Smooth muscle cell of the coronary artery (primary cell): ENCODE measurements around the gene NEMF. TPM values are rescaled to one million over a fixed set of nuclear protein-coding genes. Genes with fewer than 3 reads are reported as not detected.

Experiments used
- total RNA-seq: library from RNA; depleted of rRNA; stranded (reverse); fragments of >200 nt; gene quantifications from 2 replicates; pipeline ENCODE4 v1.2.3, GENCODE V29; 2014; ENCODE audit warnings: low replicate concordance

NEMF gene, protein sequence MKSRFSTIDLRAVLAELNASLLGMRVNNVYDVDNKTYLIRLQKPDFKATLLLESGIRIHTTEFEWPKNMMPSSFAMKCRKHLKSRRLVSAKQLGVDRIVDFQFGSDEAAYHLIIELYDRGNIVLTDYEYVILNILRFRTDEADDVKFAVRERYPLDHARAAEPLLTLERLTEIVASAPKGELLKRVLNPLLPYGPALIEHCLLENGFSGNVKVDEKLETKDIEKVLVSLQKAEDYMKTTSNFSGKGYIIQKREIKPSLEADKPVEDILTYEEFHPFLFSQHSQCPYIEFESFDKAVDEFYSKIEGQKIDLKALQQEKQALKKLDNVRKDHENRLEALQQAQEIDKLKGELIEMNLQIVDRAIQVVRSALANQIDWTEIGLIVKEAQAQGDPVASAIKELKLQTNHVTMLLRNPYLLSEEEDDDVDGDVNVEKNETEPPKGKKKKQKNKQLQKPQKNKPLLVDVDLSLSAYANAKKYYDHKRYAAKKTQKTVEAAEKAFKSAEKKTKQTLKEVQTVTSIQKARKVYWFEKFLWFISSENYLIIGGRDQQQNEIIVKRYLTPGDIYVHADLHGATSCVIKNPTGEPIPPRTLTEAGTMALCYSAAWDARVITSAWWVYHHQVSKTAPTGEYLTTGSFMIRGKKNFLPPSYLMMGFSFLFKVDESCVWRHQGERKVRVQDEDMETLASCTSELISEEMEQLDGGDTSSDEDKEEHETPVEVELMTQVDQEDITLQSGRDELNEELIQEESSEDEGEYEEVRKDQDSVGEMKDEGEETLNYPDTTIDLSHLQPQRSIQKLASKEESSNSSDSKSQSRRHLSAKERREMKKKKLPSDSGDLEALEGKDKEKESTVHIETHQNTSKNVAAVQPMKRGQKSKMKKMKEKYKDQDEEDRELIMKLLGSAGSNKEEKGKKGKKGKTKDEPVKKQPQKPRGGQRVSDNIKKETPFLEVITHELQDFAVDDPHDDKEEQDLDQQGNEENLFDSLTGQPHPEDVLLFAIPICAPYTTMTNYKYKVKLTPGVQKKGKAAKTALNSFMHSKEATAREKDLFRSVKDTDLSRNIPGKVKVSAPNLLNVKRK
- 53.8 and 59.3 TPM in 2 replicates for total RNA-seq

DNA sequence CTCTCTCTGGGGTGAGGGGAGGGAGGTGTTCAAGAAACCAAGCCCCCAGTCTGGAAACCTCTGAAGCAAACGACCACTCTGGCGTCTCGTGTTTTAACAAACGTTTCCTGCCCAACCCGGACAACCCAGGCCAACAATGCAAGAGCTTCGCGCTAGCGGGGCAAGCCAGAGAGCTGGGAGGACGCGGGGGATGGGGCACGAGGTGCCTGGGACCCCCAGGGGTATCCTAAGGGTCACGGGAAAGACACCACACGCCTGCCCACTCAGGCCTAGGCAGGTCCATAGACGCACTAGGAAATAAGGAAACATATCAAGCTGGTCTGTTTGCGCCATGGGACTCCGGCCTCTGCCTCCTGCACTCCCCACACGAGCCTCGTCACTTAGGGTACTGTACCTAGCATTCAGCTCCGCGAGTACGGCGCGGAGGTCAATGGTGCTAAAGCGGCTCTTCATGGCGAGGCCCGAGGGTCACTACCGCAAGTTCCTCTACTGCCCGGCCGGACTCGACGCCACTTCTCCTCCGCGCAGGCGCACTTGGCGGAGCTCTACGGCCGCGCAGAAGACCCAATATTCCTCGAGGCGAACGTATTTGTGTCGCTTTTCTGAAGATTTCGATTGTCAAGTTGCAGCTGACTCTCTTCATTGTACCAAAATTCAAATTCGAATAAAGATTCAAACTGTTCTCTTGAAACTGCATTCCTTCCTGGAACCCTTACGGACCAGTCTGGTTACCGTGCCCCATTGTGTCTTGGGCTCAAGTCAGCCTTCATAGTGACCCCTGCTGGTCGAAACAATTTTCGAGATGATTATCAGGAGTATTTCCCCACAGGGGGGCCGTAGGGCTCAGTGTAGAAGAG is at the start of gene NEMF:
Gene NEMF, minus strand, starts transcription at position 488 of the 857 bp plus-strand sequence. Its CDS starts 35 bp downstream, at position 453.

GRCh38 chr14:49892636-49893308 is 40.2 kb upstream of the NEMF start, which contains the start of gene ARF6:
TSS of gene ARF6 (plus strand) at chr14:49893082. CDS start at chr14:49893737, 655 bp downstream.

DNA sequence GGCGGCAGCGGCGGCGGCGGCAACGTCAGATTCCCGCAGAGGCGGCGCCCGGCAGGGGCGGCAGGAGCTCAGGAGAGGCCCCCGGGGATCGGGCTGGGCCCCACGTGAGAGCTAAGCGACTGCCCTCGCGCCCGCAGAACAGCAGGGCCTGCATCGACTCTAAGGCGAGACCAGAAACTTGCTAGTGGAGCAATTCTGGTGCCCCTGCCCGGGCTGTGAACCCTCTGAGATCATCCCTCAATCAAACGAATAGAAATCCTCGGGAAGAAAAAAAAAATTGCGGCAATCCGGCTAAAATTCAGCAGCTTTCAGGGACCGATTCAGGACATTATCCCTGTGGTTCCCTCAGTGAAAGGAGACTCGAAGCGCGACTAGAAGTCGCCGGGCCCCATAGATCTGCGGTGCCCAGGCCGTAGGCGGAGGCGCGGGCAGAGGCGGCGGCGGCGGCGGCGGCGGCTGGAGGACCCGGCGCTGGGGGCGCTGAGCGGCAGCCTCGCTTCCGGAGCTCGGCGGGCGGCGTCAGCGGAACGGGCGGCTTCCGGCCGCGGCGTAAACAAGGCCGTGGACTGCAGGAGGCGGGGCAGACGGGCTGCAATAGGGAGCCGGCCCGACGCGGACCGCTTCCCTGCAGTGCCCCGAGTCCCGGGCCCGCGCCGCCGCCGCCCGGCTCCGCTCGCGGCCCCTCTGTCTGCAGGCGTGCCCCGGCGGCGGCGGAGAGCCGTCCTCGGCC is 84.9 kb downstream of the NEMF start, which contains the start of gene KLHDC2:
Gene KLHDC2, plus strand, starts transcription at position 583 of the 730 bp plus-strand sequence. CDS start 316 bp downstream, outside the sequence.

Other genes with a start within 250 kb of the NEMF start
- 297 and 551 TPM in 2 replicates for gene RPL36AL, start 232.2 kb downstream of the NEMF start, total RNA-seq
- 30.1 and 73.6 TPM in 2 replicates for gene MGAT2, start 232.0 kb downstream of the NEMF start, total RNA-seq
- 3.5 and 8.9 TPM in 2 replicates for gene DNAAF2, start 217.5 kb downstream of the NEMF start, total RNA-seq
- 4.9 and 5.3 TPM in 2 replicates for gene POLE2, start 164.6 kb downstream of the NEMF start, total RNA-seq
- 2.9 and 9.4 TPM in 2 replicates for gene KLHDC1, start 159.7 kb downstream of the NEMF start, total RNA-seq
- gene KLHDC2, start 84.6 kb downstream of the NEMF start, total RNA-seq: 79.9 and 106 TPM in 2 replicates
- 28.5 and 50.9 TPM in 2 replicates for gene ARF6, start 40.3 kb upstream of the NEMF start, total RNA-seq